ENCODE data around the gene IQCE. TPM values are rescaled to one million over a fixed set of nuclear protein-coding genes. Genes with fewer than 3 reads are reported as not detected.

Gene IQCE
- total RNA-seq, 1 donor from 2014 or later, result 5.2 TPM

GRCh38 chr7:2617325-2617905, 58.6 kb downstream of the IQCE start:
- no peak for DNase-seq (ENCODE audit: extremely low spot score in 2 of 2)
- H3K4me3 ChIP-seq, result no peak overlapping the region
- no peaks in the 10 kb centered on the region for H3K9me3 ChIP-seq
- no peaks in the 10 kb centered on the region for H3K27me3 ChIP-seq
- H3K27ac ChIP-seq, result no peak overlapping the region
- TF ChIP-seq POLR2A (IDR thresholded peaks at IDR 0.05) (no peak), POLR2AphosphoS5 (IDR thresholded peaks at IDR 0.05; ENCODE audit: insufficient read depth in 1 of 2, low read depth in 1 of 2) (no peak), CTCF (IDR thresholded peaks at IDR 0.05) (no peak)
- no peaks in the 10 kb centered on the region for H3K36me3 ChIP-seq
- intact Hi-C loops (cut with DNase I), result no loop called here
- peaks cover 43% of the 10 kb centered on the region for H3K4me1 ChIP-seq

GRCh38 chr7:2619116-2619515, 60.3 kb downstream of the IQCE start:
- Histone ChIP-seq H3K27me3 (no peaks in the 10 kb centered on the region), H3K9me3 (no peaks in the 10 kb centered on the region), H3K36me3 (no peaks in the 10 kb centered on the region), H3K4me3 (no peak overlapping the region), H3K27ac (no peak overlapping the region), H3K4me1 (peaks cover 49% of the 10 kb centered on the region)
- no peak for DNase-seq (ENCODE audit: extremely low spot score in 2 of 2)
- TF ChIP-seq POLR2AphosphoS5 (IDR thresholded peaks at IDR 0.05; ENCODE audit: insufficient read depth in 1 of 2, low read depth in 1 of 2) (no peak), POLR2A (IDR thresholded peaks at IDR 0.05) (no peak), CTCF (IDR thresholded peaks at IDR 0.05) (no peak)
- intact Hi-C loops (cut with DNase I), result no loop called here

- Histone ChIP-seq H3K9me3 (no peaks in the 10 kb centered on the region), H3K27ac (no peak overlapping the region), H3K4me1 (peaks cover 44% of the 10 kb centered on the region), H3K36me3 (no peaks in the 10 kb centered on the region), H3K27me3 (no peaks in the 10 kb centered on the region), H3K4me3 (no peak overlapping the region)
- intact Hi-C loops (cut with DNase I), result no loop called here
- TF ChIP-seq CTCF (IDR thresholded peaks at IDR 0.05) (no peak), POLR2AphosphoS5 (IDR thresholded peaks at IDR 0.05; ENCODE audit: insufficient read depth in 1 of 2, low read depth in 1 of 2) (peak in 1 of 2 donors; percentile 35)
- no peak for DNase-seq (ENCODE audit: extremely low spot score in 2 of 2)
Measured at GRCh38 chr7:2621061-2621828, 62.5 kb downstream of the IQCE start.

- H3K4me3 ChIP-seq, result no peak overlapping the region
- peaks cover 42% of the 10 kb centered on the region for H3K4me1 ChIP-seq
- no peak for DNase-seq (ENCODE audit: extremely low spot score in 2 of 2)
- H3K9me3 ChIP-seq, result no peaks in the 10 kb centered on the region
- no peak for TF ChIP-seq CTCF (IDR thresholded peaks at IDR 0.05)
- TF ChIP-seq POLR2AphosphoS5 (IDR thresholded peaks at IDR 0.05; ENCODE audit: insufficient read depth in 1 of 2, low read depth in 1 of 2), result no peak
- no peak for TF ChIP-seq POLR2A (IDR thresholded peaks at IDR 0.05)
- intact Hi-C loops (cut with DNase I), result no loop called here
- H3K27me3 ChIP-seq, result no peaks in the 10 kb centered on the region
- no peak overlapping the region for H3K27ac ChIP-seq
- H3K36me3 ChIP-seq, result no peaks in the 10 kb centered on the region
Measured at GRCh38 chr7:2621948-2622640, 63.3 kb downstream of the IQCE start.
